SK-N-MC (cell line): ENCODE data around the gene FXYD7.

ENCODE experiments used
- EZH2 ChIP-seq: fragments of 200-600 bp; sonication (generic); IDR thresholded peaks from one replicate; pipeline ENCODE4 v1.6.1; 2017; ENCODE audit warnings: antibody characterized with exemption
- POLR2AphosphoS5 ChIP-seq: IDR thresholded peaks from 2 replicates; pipeline ENCODE4 v1.6.1; 2012; ENCODE audit warnings: mild to moderate bottlenecking, low read depth, low read length, borderline replicate concordance

DNA sequence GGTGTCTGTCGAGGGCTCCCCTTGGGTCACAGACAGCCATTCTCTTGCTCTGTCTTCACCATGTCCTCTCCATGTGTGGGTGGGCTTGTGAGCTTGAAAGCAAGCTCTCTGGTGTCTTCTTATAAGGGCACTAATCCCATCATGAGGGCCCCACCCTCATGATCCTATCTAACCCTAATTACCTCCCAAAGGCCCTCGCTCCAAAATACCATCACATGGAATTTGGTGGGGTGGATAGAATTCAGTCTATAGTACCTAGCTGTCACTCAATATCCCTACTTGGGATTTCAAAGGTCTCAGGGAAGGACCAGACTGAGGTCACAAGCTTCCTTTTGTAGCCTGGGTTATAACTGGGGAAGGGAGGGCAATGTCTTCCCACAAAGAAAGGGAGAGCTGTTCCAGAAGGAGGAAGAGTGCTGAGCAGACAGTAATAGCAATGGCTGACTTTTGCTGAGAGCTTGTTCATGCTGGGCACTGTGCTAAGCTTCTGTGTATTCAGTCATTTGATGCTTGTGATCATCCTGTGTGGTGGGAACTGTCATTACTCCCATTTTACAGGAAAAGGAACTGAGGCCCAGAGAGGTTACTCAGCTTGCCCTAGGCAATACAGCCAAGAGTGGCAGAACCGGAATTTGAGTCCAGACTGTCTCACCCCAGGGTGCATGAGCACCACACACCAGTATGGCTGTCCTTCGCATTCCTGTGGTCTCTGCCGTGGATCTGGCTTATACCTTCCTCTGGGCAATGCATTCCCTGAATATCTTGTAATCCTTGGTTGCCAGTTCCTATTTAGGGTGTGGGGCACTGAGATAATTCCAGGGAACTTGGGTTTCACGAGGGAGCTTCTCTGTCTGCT, 19.6 kb downstream of the FXYD7 start:
- no peak for TF ChIP-seq POLR2AphosphoS5
- no peak for TF ChIP-seq EZH2
